GM19238 (cell line): ENCODE measurements around the gene TOP3A.
A peak's percentile ranks its signal among the peaks of the same experiment; 100 is the strongest.
"Not testable (repeated sequence)": the region's sequence is repeated elsewhere in the genome, so short reads cannot be mapped to it uniquely, and the experiment has no call there.

Experiments
- DNase-seq: peaks from one replicate; pipeline ENCODE4 v3.0.0; 2011; ENCODE audit warnings: low spot score; ENCODE audit not compliant: insufficient read length

TOP3A gene, protein sequence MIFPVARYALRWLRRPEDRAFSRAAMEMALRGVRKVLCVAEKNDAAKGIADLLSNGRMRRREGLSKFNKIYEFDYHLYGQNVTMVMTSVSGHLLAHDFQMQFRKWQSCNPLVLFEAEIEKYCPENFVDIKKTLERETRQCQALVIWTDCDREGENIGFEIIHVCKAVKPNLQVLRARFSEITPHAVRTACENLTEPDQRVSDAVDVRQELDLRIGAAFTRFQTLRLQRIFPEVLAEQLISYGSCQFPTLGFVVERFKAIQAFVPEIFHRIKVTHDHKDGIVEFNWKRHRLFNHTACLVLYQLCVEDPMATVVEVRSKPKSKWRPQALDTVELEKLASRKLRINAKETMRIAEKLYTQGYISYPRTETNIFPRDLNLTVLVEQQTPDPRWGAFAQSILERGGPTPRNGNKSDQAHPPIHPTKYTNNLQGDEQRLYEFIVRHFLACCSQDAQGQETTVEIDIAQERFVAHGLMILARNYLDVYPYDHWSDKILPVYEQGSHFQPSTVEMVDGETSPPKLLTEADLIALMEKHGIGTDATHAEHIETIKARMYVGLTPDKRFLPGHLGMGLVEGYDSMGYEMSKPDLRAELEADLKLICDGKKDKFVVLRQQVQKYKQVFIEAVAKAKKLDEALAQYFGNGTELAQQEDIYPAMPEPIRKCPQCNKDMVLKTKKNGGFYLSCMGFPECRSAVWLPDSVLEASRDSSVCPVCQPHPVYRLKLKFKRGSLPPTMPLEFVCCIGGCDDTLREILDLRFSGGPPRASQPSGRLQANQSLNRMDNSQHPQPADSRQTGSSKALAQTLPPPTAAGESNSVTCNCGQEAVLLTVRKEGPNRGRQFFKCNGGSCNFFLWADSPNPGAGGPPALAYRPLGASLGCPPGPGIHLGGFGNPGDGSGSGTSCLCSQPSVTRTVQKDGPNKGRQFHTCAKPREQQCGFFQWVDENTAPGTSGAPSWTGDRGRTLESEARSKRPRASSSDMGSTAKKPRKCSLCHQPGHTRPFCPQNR

DNA sequence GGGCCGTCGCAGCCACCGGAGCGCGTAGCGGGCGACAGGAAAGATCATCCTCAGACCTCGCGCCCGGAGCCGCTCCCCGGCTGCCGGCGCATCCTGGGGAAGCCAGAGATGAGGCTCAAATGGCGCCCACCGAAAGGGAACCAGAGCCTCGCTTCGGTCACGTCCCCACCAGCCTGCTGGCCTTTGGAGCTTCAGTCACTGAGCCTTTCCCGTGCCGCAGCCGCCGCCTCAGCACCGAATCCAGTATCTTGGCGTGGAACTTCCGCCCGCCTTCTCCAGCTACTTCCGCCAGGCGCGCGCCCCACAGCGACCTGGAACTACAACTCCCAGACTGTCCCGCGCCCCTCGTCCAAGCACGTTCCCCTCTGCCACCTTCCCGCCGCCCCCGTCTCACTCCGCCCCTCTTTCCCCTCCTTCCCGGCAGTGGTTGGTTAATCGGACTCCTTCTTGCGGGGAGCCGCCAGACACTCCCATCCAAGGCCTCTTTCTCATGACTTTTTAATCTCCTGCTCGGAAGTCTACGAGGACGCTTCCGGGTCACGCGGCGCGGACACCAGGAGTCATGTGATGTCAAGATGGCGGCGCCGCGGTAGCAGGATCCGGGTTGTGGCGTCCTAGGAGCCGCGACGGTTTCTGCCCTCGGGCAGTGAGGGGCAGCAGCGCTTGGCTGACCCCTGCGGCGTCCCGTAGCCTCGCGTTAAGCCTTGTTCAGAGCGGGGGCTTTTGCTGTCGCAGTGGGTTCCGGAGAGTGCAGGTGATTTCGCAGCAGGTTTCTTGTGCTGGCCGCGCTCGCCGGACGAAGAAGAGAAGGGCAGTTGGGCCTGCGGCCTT is at the start of gene TOP3A, which contains the start of gene SMCR8:
TOP3A (minus strand) TSS at position 264 of the 831 bp plus-strand sequence; CDS start at position 48, 216 bp downstream.
SMCR8 (plus strand) TSS at position 563 of the 831 bp plus-strand sequence. CDS start 497 bp downstream, outside the sequence.
- peak; percentile 84 for DNase-seq

DNA sequence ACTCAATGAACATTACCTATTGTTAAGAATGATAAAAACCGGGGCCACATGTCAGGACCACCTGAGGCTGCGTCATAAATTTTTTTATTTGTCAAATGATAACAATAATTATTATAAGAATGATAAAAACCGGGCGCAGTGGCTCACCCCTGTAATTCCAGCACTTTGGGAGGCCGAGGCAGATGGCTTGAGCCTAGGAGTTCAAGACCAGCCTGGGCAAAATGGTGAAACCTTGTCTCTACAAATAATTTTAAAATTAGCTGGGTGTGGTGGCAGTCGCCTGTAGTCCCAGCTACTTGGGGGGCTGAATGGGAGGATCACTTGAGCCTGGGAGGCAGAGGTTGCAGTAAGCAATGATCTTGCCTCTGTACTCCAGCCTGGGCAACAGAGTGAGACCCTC is 49.4 kb upstream of the TOP3A start:
- no peak for DNase-seq

DNA sequence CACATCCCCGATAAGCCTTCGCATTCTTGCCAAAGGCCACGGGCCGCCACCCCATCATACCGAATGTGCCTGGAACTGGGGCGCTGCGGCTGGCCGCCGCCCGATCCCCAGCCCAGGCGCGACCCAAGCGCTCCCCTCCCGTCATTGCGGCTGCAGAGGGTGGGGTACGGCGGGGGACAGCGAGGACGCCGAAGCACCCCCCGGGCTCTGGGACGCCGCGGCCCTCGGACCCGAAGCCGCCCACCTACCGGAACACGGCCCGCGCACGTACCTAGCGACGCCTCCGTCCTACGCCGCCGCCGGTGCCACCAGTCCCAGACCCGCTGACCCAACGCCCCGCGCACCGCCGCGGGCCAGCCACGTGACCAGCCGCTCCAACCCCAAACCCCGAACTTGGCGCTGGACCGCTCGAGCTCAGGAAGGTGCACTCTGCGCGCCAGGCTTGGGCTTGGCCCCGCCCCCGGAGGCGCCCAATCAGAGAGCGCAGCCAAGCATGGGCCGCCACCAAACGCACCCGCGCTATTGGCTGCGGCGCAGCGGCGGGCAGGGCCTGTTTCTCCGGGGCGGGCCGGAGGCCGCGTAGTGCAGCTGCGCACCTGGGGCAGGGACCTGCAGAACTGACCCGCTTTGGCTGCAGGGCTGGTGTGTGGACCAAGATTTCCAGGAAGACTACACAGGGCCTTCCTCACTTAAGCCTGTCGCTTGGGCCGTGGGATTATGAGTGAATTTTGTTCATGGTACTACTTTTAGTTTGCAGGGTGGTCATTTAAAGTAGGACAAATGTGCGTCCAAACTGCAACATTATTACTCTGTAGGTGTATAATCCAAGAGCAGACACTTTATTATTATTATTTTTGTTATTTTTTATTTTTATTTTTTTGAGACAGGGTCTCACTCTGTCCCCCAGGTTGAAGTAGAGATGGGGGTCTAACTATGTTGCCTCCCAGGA is 48.6 kb upstream of the TOP3A start, which contains the start of gene SHMT1:
SHMT1 (minus strand) TSS at position 450 of the 949 bp plus-strand sequence. CDS start 7,569 bp downstream, outside the sequence.
- peak; percentile 94 for DNase-seq

DNA sequence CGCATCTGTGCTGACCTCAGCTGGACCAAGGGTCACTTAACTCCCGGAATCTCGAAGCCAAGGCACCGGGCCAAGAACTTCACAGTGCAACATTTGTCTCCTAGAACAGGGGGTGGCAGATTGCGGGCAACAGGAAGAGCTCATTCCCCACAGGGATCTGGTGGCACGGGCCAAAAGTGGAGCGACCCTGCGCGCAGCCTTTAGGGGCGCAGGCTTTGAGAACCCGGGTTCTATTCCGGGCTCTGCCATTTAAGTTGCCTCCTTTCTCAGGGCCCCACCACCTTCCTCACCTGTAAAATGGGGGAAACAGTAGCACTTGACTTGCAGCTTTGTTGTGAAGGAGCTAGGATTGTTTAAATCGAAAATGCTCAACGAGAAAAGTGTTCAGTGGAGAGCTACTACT is 47.9 kb upstream of the TOP3A start:
- no peak for DNase-seq

DNA sequence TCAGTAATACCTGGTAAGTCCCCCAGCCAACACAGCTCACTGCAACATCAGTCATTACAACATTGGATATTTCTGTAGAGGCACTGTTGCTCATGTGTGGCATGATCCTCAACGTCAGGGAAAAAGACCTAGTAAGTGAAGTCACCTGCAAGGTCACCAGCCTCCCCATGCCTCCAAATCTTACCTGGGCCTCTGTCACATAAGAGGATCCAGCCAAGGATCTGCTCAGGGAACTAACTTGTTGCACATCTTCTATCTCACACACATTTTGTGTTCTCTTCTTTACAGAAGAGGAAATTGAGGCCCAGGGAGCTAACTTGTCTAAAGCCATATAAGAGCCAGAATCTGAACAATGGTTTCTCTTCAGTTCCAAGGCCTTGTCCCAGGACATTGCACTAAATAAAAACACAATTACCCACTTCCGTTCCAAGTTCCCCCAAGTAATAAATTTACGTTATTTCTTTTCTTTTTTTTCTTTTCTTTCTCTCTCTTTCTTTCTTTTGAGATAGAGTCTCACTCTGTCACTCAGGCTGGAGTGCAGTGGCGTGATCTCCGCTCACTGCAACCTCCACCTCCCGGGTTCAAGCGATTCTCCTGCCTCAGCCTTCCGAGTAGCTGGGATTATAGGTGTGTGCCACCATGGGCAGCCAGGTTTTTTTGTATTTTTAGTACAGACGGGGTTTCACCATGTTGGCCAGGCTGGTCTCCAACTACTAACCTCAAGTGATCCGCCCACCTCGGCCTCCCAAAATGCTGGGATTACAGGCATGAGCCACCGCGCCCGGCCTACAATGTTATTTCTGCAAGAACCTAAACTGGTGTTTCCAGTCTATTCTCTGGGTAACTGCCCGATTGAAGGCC is 47.3 kb upstream of the TOP3A start:
- no peak for DNase-seq

DNA sequence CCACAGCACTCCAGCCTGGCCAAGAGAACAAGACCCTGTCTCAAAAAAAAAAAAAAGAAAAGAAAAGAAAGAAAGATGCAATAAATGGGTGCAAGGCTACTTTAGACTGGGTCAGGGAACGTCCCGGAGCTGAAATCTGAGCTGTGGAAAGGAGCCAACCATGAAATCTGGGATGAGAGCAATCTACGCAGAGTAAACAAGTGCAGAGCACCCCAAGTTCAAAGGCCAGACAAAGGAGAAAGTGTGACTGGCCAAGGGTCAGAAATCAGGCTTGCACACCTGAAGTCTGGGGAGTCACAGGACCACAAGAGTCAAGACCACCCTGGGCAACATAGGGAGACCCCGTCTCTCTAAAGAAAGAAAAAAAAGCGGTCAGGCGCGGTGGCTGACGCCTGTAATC is 45.7 kb upstream of the TOP3A start:
- DNase-seq, result no peak

DNA sequence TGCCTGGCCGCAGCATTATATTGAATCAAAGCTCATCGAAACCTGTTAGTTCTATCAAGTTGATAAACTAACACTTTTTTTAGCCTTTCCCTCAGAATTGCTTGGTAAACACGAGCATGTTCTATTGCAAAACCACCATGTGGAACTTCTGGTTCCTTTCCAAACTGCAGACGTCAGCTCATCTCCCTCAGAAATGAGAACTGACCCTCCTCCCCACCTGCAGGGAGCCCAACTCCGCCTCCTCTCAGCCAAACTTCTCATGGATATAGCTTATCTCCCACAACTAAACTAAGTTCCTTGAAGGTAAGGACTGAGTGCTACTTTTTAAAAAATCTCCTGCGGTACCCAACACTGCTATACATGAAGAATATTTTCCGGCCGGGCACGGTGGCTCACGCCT is 41.8 kb upstream of the TOP3A start:
- DNase-seq, result no peak

DNA sequence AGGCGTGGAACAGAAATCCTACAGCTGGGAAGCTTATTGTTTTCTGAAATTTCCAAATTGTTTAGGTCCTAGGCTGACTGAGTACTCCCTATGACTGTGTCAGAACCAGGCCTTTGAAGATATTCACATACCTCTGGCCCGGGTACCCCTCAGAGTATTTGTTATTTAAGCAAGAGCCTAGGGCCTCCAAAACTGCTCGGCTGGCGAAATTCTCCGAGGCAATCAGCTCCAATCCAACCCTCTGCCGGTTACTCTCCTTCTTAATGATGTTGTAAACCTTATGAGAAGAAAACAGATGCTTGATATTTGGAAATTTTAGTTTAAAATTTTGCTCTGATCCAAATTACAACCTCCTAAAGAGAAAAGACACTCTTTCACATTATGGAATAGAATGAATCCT is 38.7 kb upstream of the TOP3A start:
- no peak for DNase-seq

DNA sequence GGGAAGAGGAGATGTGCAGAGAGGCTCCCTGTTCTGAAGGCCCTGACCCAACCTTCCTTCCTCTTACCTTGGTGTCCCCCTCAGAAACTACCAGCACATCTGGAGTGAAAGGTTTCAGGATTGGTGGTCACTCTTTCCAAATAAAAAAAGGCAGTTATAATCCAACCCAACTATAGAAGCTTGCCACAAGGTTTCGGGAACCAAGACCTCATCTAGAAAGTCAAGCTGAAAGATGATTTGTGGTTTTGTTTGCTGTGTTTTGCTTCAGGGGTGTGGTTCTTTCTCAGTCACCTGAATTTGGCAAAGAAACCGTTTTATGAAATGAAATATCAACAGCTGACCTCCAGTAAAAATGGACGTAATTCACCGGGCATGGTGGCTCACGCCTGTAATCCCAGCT is 29.2 kb upstream of the TOP3A start:
- no peak for DNase-seq

DNA sequence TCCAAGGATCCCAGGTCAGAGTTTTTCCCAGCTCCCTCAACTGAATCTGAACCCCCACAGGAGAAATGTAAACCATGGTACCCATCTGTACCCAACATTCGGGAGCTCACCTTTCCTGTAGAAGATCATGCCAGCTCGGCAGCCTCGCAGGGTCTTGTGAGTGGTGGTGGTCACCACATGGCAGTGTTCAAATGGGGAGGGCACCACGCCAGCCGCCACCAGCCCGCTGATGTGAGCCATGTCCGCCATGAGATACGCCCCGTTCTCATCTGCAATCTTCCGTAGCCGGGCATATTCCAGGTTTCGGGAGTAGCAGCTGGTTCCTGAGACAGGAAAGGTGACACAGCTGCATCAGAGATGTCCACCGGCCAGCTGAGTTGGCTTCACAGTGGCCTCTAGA is 25.1 kb upstream of the TOP3A start:
- no peak for DNase-seq

DNA sequence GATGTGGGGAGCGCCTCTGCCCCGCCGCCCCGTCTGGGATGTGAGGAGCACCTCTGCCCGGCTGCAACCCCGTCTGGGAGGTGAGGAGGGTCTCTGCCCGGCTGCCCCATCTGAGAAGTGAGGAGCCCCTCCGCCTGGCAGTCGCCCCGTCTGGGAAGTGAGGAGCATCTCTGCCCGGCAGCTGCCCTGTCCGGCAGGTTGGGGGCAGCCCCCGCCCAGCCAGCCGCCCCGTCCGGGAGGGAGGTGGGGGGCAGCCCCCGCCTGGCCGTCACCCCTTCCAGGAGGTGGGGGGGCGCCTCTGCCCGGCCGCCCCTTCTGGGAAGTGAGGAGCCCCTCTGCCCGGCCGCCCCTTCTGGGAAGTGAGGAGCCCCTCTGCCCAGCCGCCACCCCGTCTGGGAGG is 23.4 kb upstream of the TOP3A start:
- not testable (repeated sequence) for DNase-seq

DNA sequence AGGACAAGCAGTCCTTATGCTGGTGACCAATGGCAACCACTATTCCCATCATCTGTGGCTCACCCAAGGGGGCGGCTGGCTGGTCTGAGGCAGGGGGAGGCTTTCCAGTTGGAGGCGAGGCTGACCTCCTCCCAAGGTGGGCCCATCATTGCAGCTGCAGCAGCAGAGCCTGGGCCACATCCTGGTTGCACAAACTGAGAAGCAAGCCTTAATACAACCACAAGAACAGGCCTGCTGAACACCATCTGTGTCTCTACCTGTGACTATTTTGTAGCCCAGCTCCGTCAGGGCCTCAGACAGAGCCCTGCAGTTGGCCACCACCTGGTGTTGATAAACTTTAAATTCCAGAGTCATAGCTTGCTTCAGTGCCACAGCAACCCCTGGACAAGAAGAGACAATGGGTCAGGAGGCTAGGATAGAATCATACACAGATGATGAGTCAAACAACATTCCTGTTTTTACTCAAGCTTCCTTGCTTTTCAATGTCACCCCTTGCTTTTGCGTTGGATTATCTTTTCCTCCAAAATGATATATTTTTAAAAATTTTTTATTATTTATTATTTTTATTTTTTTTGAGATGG is 18.2 kb upstream of the TOP3A start:
- DNase-seq, result no peak

DNA sequence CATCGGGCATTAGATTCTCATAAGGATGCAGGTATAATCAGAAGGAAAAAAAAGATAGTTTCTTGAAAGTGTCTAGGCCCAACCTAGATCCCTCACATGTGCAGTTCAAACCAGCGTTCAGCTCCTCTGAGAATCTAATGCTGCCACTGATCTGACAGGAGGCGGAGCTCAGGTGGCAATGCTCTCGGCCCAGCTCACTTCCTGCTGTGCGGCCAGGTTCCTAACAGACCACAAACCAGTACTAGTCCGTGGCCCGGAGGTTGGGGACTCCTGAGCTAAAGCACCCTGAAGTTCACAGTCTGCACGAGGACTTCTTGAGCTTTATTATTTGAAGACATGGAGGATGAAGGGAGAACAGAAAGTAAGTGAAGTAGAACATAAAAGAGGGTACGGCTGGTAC is 17.1 kb upstream of the TOP3A start:
- DNase-seq, result no peak

DNA sequence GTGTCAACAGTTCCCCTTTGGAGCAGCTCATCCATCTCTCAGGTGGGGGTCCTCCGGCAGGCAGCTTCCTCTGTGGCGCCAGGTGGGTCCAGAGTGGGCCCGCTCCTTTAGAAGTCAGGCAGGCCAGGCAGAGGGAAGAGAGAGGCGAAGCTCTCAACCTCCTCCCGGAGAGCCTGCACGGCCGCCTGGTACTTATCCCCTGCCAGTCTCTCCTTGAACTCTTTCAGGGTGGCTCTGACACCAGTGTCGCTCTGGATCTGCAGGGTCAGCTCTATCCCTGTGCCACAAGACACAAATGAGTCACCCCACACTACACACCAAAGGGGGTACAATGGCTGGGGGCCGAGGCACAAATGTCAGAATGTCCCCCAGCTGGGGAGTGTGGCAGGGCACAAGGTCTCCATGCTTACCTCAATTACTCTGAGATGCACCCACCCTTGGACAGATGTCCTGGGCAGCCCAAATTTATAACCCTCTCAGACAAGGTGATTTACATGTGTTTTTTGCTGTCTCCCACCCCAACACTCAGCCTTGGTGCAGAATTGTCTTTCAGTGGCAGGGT is 13.9 kb upstream of the TOP3A start:
- DNase-seq, result no peak

DNA sequence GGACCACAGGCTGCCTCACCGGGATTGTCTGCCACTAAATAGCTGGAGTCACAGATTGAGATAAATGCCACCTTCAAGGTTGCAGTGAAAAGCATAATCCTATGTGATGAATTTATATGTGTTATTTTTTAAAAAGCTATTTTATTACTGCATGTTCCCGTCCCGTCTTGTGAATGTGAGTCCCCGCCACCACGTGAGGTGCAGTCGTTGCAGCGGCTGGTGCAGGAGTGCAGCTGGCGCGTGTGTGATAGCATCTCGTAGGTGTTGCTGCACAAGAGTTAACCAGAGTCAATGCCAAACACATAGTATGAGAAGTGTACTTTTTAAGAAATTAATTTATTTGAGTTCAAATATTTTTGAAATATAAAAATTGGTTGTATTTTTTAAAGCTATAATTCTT is 12.8 kb upstream of the TOP3A start:
- no peak for DNase-seq

DNA sequence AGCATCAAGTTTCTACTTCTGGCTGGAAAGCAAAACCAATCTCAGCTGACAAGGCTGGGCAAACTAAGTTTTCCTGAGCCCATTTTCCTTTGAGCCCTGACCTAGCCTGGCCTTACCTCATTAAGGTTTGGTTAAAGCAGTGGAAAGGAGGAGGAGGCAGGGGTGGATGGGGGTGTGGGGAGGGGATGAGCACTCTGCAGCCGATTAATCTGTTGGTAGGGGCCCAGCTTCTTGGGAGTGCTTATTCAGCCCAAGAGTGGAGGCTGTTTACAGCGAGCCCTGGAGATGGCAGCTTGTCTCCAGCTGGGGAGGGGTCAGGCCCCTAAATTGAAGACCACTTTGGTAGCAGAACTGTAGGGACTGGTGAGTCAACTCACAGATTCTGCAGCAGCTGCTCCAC is 12.3 kb upstream of the TOP3A start:
- no peak for DNase-seq

DNA sequence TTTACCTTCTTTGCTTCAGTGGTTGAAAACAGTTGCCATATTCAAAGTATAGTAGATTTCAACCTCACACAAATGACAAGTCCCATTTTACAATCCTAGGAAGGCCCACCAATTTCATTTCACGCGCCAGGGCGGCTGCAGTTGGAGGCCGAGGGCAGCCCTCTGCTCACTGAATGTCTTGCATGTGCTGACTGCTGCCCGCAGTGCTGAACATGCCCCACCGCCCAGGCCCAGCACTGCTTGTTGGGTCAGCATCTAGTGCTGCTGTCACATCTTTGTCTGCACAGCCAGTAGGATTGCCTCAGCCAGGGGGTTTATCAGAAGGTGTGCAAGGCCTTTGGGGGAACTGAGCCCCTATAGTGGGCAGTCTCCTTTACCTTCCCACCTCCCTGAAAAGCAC is 11.8 kb upstream of the TOP3A start:
- DNase-seq, result no peak

DNA sequence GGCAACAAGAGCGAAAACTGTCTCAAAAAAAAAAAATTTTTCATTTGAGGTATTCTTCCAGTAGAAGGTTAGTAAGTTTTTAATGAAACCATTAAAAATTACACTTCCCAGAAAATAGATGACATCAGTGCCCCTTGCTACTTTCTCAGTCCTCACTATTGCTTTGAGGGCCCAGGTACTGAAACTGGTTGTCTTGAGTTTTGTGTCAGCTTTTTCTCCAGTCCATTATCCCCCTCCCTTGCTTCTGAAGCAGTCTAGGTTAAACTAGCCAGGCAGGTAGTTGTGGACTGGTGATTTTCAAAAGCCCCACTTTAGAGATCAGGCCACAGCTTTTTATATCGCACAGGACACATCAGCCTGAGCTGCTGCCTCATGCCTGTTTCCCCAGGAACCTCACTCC is 11.2 kb upstream of the TOP3A start:
- DNase-seq, result no peak
